Endothelial cell (in vitro differentiated cells): Measurements from ENCODE around the gene CRMP1. TPM values are rescaled to one million over a fixed set of nuclear protein-coding genes. Genes with fewer than 3 reads are reported as not detected.
"Not testable (repeated sequence)": the region's sequence is repeated elsewhere in the genome, so short reads cannot be mapped to it uniquely, and the experiment has no call there.

Experiments
- DNase-seq: peaks from one replicate; pipeline ENCODE4 v3.0.0; 2021; ENCODE audit warnings: low spot score
- H3K27ac Mint-ChIP-seq: one replicate; pipeline ENCODE4 v1.8.0; 2021; ENCODE audit warnings: mixed read lengths, inconsistent platforms; ENCODE audit not compliant: unreplicated experiment
- H3K27me3 Mint-ChIP-seq: one replicate; pipeline ENCODE4 v1.8.0; 2021; ENCODE audit warnings: mild to moderate bottlenecking, moderate library complexity, mixed read lengths, inconsistent platforms; ENCODE audit not compliant: unreplicated experiment
- H3K36me3 Mint-ChIP-seq: one replicate; pipeline ENCODE4 v1.8.0; 2021; ENCODE audit warnings: mild to moderate bottlenecking, low read depth, mixed read lengths, inconsistent platforms; ENCODE audit not compliant: unreplicated experiment
- H3K4me1 Mint-ChIP-seq: one replicate; pipeline ENCODE4 v1.8.0; 2021; ENCODE audit warnings: mild to moderate bottlenecking, mixed read lengths, inconsistent platforms; ENCODE audit not compliant: unreplicated experiment
- H3K4me3 Mint-ChIP-seq: one replicate; pipeline ENCODE4 v1.8.0; 2021; ENCODE audit warnings: mild to moderate bottlenecking, mixed read lengths, inconsistent platforms; ENCODE audit not compliant: unreplicated experiment
- H3K9me3 Mint-ChIP-seq: one replicate; pipeline ENCODE4 v1.8.0; 2021; ENCODE audit warnings: mixed read lengths, inconsistent platforms; ENCODE audit not compliant: unreplicated experiment
- total RNA-seq: library from RNA; stranded (reverse); fragmentation: NEBNext Ultra II Directional; extraction: Animal tissue kit (Norgen Biotek cat#: 25700); gene quantifications from one replicate; pipeline ENCODE4 v1.2.1, GENCODE V29; 2021; ENCODE audit not compliant: unreplicated experiment
- TF ChIP-seq, protein P1 (sequence below): fragments of 200-600 bp; sonication (generic); IDR thresholded peaks from one replicate; pipeline ENCODE4 v1.5.0; 2021; ENCODE audit warnings: antibody characterized with exemption; ENCODE audit not compliant: unreplicated experiment

The CRMP1 gene
- total RNA-seq, 1 donor from 2014 or later = 71.2 TPM

DNA sequence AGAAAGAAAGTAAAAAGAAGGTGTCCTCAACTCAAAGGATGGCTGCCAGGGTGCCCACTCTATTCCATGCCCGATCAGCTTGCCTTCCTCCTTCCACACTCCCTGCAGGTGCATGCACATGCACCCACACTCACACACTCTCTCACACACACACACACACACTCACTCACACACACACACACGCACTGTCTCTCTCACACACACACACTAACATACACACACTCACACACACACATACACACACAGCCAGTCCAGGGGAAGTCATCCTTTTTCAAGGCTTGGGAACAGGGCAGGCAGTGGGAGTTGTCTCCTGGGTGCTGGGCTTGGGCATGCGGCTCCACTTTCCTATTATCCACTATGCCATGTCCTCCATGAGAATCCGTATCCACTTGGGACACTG, 50.4 kb downstream of the CRMP1 start:
- Mint-ChIP-seq H3K4me3 (peak overlapping the region; percentile 60), H3K4me1 (peaks cover 10% of the 10 kb centered on the region), H3K27ac (no peak overlapping the region), H3K9me3 (no peaks in the 10 kb centered on the region), H3K27me3 (no peaks in the 10 kb centered on the region), H3K36me3 (peaks cover 20% of the 10 kb centered on the region)
- TF ChIP-seq, protein P1, sequence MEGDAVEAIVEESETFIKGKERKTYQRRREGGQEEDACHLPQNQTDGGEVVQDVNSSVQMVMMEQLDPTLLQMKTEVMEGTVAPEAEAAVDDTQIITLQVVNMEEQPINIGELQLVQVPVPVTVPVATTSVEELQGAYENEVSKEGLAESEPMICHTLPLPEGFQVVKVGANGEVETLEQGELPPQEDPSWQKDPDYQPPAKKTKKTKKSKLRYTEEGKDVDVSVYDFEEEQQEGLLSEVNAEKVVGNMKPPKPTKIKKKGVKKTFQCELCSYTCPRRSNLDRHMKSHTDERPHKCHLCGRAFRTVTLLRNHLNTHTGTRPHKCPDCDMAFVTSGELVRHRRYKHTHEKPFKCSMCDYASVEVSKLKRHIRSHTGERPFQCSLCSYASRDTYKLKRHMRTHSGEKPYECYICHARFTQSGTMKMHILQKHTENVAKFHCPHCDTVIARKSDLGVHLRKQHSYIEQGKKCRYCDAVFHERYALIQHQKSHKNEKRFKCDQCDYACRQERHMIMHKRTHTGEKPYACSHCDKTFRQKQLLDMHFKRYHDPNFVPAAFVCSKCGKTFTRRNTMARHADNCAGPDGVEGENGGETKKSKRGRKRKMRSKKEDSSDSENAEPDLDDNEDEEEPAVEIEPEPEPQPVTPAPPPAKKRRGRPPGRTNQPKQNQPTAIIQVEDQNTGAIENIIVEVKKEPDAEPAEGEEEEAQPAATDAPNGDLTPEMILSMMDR = no peak
- no peak for DNase-seq

GRCh38 chr4:5839751-5840674, 52.9 kb downstream of the CRMP1 start:
- TF ChIP-seq, protein P1 = no peak
- no peak overlapping the region for H3K4me3 Mint-ChIP-seq
- H3K4me1 Mint-ChIP-seq = peaks cover 10% of the 10 kb centered on the region
- peaks cover 29% of the 10 kb centered on the region for H3K36me3 Mint-ChIP-seq
- DNase-seq = no peak
- no peaks in the 10 kb centered on the region for H3K9me3 Mint-ChIP-seq
- H3K27me3 Mint-ChIP-seq = no peaks in the 10 kb centered on the region
- H3K27ac Mint-ChIP-seq = no peak overlapping the region

- DNase-seq = no peak
- TF ChIP-seq, protein P1 = no peak
- H3K36me3 Mint-ChIP-seq = peaks cover 30% of the 10 kb centered on the region
These were observed 53.6 kb downstream of the CRMP1 start for GRCh38 chr4:5839332-5839731.

GRCh38 chr4:5837483-5837882, 55.4 kb downstream of the CRMP1 start:
- not testable (repeated sequence) for H3K27me3 Mint-ChIP-seq
- H3K36me3 Mint-ChIP-seq = peaks cover 40% of the 10 kb centered on the region

More at GRCh38 chr4:5839332-5839731, 53.6 kb downstream of the CRMP1 start:
- Mint-ChIP-seq H3K27me3 (no peaks in the 10 kb centered on the region), H3K9me3 (no peaks in the 10 kb centered on the region), H3K4me1 (peaks cover 8% of the 10 kb centered on the region), H3K4me3 (no peak overlapping the region), H3K27ac (no peak overlapping the region)

GRCh38 chr4:5836943-5837342, 55.9 kb downstream of the CRMP1 start:
- no peak for DNase-seq
- H3K4me3 Mint-ChIP-seq = no peak overlapping the region
- no peaks in the 10 kb centered on the region for H3K4me1 Mint-ChIP-seq
- H3K9me3 Mint-ChIP-seq = no peaks in the 10 kb centered on the region
- no peaks in the 10 kb centered on the region for H3K27me3 Mint-ChIP-seq
- TF ChIP-seq, protein P1 = no peak
- H3K27ac Mint-ChIP-seq = no peak overlapping the region
- H3K36me3 Mint-ChIP-seq = peaks cover 38% of the 10 kb centered on the region

More at GRCh38 chr4:5837483-5837882, 55.4 kb downstream of the CRMP1 start:
- DNase-seq, H3K27ac Mint-ChIP-seq, H3K9me3 Mint-ChIP-seq, H3K4me1 Mint-ChIP-seq, H3K4me3 Mint-ChIP-seq: not testable (repeated sequence)
